ENCODE results near the gene TRMT2A.

TRMT2A gene

GRCh38 chr22:20138417-20138738, 21.4 kb upstream of the TRMT2A start:
- no peak for DNase-seq (ENCODE audit: low read depth)
- H3K4me3 ChIP-seq (ENCODE audit: low read depth, low read length), result no peak overlapping the region
- peak; percentile 27; the same call in 1 of the 2 replicates for TF ChIP-seq CTCF (IDR thresholded peaks at IDR 0.05; ENCODE audit: control insufficient read depth, extremely low read depth, insufficient read depth)

- DNase-seq (ENCODE audit: low read depth), result no peak
- TF ChIP-seq CTCF (IDR thresholded peaks at IDR 0.05; ENCODE audit: control insufficient read depth, extremely low read depth, insufficient read depth), result no peak
- H3K4me3 ChIP-seq (ENCODE audit: low read depth, low read length), result no peak overlapping the region
These were observed 20.8 kb upstream of the TRMT2A start for GRCh38 chr22:20137671-20138416.

GRCh38 chr22:20137113-20137512, 20.1 kb upstream of the TRMT2A start:
- no peak for DNase-seq (ENCODE audit: low read depth)
- H3K4me3 ChIP-seq (ENCODE audit: low read depth, low read length), result no peak overlapping the region
- no peak for TF ChIP-seq CTCF (IDR thresholded peaks at IDR 0.05; ENCODE audit: control insufficient read depth, extremely low read depth, insufficient read depth)

GRCh38 chr22:20136603-20136873, 19.5 kb upstream of the TRMT2A start:
- DNase-seq (ENCODE audit: low read depth), result no peak
- no peak overlapping the region for H3K4me3 ChIP-seq (ENCODE audit: low read depth, low read length)
- TF ChIP-seq CTCF (IDR thresholded peaks at IDR 0.05; ENCODE audit: control insufficient read depth, extremely low read depth, insufficient read depth), result no peak

- TF ChIP-seq CTCF (IDR thresholded peaks at IDR 0.05; ENCODE audit: control insufficient read depth, extremely low read depth, insufficient read depth), result no peak
- no peak for DNase-seq (ENCODE audit: low read depth)
- H3K4me3 ChIP-seq (ENCODE audit: low read depth, low read length), result no peak overlapping the region
These were observed 19.0 kb upstream of the TRMT2A start for GRCh38 chr22:20135806-20136602.

- no peak for DNase-seq (ENCODE audit: low read depth)
- H3K4me3 ChIP-seq (ENCODE audit: low read depth, low read length), result no peak overlapping the region
- TF ChIP-seq CTCF (IDR thresholded peaks at IDR 0.05; ENCODE audit: control insufficient read depth, extremely low read depth, insufficient read depth), result no peak
These were observed 18.2 kb upstream of the TRMT2A start for GRCh38 chr22:20135265-20135664.

All from LNCaP clone FGC (cell line).